ENCODE measurements around the gene TMX1.

Gene TMX1

DNA sequence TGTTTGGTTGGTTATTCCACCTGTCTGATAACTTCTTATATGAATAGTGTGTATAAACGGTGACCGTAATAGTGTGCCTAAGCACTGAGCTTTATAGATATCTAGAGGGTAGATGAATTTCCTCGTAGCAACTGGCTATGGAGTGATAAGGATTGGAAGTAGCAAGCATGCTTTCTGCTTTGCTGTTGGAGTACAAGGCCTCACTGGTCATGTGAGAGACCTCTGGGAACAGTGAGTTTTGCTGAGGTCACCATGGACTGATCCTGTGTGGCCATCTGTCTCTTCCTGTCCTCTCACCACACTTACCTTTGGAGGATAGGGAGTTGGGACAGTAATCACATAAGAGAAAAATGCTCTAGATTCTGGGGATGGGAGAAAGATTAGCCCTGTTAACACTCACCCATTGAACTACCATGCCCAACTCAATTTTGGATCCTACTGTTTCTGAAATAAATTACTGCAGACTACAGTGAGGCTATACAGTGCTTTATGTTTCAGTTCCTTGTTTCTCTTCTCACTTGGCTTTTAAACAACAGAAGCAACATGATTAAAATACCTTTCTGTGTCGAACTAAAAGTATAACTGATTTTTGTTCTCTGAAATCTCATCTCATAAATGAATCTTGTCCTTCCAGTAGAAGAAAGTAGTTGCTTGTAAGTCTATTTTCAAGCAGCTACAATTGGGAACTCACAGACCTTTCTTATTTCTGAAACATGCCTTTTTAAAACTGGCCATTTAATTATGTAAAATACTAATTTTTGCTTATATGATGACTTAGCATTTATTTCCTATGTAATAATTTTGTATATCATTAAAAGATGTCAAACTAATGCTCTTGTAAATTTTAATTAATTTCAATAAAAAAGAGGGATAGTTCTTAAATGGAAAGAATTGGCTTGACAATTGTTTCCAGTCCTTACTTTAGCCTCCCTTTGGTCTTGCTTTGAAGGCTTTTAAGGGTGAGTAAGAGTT is 8.3 kb downstream of the TMX1 start:
- H3K4me3 ChIP-seq (ENCODE audit: low read depth, low read length), result no peak overlapping the region
- DNase-seq (ENCODE audit: low read depth), result no peak
- TF ChIP-seq, protein P1, sequence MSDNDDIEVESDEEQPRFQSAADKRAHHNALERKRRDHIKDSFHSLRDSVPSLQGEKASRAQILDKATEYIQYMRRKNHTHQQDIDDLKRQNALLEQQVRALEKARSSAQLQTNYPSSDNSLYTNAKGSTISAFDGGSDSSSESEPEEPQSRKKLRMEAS (IDR thresholded peaks at IDR 0.05; ENCODE audit: low read depth, low read length), result no peak
- TF ChIP-seq MYC (IDR thresholded peaks at IDR 0.05; ENCODE audit: low read depth, low read length) (no peak), POLR2A (IDR thresholded peaks at IDR 0.05; ENCODE audit: extremely low read depth, insufficient read length) (no peak)
- TF ChIP-seq, protein P2, sequence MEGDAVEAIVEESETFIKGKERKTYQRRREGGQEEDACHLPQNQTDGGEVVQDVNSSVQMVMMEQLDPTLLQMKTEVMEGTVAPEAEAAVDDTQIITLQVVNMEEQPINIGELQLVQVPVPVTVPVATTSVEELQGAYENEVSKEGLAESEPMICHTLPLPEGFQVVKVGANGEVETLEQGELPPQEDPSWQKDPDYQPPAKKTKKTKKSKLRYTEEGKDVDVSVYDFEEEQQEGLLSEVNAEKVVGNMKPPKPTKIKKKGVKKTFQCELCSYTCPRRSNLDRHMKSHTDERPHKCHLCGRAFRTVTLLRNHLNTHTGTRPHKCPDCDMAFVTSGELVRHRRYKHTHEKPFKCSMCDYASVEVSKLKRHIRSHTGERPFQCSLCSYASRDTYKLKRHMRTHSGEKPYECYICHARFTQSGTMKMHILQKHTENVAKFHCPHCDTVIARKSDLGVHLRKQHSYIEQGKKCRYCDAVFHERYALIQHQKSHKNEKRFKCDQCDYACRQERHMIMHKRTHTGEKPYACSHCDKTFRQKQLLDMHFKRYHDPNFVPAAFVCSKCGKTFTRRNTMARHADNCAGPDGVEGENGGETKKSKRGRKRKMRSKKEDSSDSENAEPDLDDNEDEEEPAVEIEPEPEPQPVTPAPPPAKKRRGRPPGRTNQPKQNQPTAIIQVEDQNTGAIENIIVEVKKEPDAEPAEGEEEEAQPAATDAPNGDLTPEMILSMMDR (IDR thresholded peaks at IDR 0.05; ENCODE audit: low read depth, low read length), result no peak

DNA sequence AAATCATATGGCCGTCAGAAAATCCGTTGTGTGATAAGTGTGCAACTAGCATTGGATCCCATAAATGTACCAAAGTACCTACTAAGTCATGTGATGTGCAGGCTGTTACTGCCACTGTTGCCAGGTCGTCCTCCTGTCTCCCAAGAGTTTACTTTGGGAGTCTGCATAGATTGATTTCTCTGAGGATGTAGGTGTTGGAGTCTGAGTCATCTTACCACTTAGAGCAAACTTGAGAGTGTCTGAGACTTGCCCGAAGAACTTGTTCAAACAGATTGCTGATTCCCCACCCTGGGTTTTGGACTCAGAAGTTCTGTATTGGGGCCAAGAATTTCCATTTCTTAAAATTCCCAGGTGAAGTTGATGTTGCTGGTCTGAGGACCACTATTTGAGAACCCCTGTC is 11.4 kb downstream of the TMX1 start:
- TF ChIP-seq, protein P1 (IDR thresholded peaks at IDR 0.05; ENCODE audit: low read depth, low read length), result no peak
- no peak for TF ChIP-seq POLR2A (IDR thresholded peaks at IDR 0.05; ENCODE audit: extremely low read depth, insufficient read length)
- TF ChIP-seq, protein P2 (IDR thresholded peaks at IDR 0.05; ENCODE audit: low read depth, low read length), result no peak
- no peak for TF ChIP-seq MYC (IDR thresholded peaks at IDR 0.05; ENCODE audit: low read depth, low read length)
- H3K4me3 ChIP-seq (ENCODE audit: low read depth, low read length), result no peak overlapping the region
- DNase-seq (ENCODE audit: low read depth), result no peak

DNA sequence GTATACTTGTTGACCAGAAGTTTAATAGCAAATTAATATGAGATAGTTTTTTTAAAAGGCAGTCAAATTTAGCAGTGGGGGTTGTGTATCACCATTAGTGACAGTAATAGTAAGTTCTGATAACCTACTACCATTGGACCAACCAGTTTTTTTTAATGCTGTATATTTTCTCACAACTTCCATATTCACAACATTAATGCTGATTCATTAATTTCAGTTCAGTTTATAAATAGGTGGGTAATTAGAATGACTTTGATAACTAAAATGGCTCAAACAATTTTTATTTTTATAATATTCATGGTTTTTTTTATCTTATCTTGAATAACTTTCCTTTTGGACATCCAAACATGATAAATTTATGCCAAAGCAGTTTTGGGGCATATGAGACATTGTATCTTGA is 13.8 kb downstream of the TMX1 start:
- no peak for TF ChIP-seq POLR2A (IDR thresholded peaks at IDR 0.05; ENCODE audit: extremely low read depth, insufficient read length)
- TF ChIP-seq, protein P1 (IDR thresholded peaks at IDR 0.05; ENCODE audit: low read depth, low read length), result no peak
- TF ChIP-seq, protein P2 (IDR thresholded peaks at IDR 0.05; ENCODE audit: low read depth, low read length), result no peak
- no peak for TF ChIP-seq MYC (IDR thresholded peaks at IDR 0.05; ENCODE audit: low read depth, low read length)
- DNase-seq (ENCODE audit: low read depth), result no peak
- H3K4me3 ChIP-seq (ENCODE audit: low read depth, low read length), result no peak overlapping the region

DNA sequence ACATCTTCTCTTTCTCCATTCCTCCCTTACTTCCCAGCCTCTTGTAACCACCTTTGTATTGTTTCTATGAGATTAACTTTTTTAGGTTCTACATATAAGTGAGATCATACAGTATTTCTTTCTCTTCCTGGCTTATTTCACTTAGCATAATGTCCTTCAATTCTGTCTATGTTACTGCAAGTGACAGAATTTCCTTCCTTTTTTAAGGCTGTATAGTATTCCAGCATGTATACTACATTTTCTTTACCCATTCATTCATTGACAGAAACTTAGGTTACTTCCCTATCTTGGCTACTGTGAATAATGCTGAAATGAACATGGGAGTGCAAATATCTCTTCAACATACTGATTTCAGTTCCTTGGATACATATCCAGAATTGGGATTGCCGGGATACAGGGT is 18.2 kb downstream of the TMX1 start:
- H3K4me3 ChIP-seq (ENCODE audit: low read depth, low read length), result no peak overlapping the region
- no peak for DNase-seq (ENCODE audit: low read depth)
- TF ChIP-seq, protein P1 (IDR thresholded peaks at IDR 0.05; ENCODE audit: low read depth, low read length), result no peak
- TF ChIP-seq MYC (IDR thresholded peaks at IDR 0.05; ENCODE audit: low read depth, low read length) (no peak), POLR2A (IDR thresholded peaks at IDR 0.05; ENCODE audit: extremely low read depth, insufficient read length) (no peak)
- TF ChIP-seq, protein P2 (IDR thresholded peaks at IDR 0.05; ENCODE audit: low read depth, low read length), result no peak

DNA sequence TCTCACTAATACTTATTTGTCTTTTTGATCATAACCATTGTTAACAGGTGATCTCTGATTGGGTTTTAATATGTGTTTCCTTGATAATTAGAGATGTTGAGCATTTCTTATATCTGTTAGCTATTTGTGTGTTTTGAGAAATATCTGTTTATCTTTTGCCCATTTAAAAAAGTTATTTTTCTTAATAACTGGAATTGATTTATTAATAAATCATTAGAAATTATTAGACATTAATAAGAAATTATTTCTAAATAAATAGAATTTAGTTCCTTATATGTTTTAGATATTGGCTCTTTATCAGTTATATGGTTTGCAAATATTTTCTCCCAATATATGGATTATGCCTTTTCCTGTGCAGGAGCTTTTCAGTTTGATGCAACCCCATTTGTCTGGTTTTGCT is 18.7 kb downstream of the TMX1 start:
- DNase-seq (ENCODE audit: low read depth), result no peak
- no peak overlapping the region for H3K4me3 ChIP-seq (ENCODE audit: low read depth, low read length)
- TF ChIP-seq POLR2A (IDR thresholded peaks at IDR 0.05; ENCODE audit: extremely low read depth, insufficient read length), result no peak
- TF ChIP-seq, protein P1 (IDR thresholded peaks at IDR 0.05; ENCODE audit: low read depth, low read length), result no peak
- TF ChIP-seq MYC (IDR thresholded peaks at IDR 0.05; ENCODE audit: low read depth, low read length), result no peak
- TF ChIP-seq, protein P2 (IDR thresholded peaks at IDR 0.05; ENCODE audit: low read depth, low read length), result no peak
